Neural progenitor cell (in vitro differentiated cells): ENCODE results near the gene EPHA4.

Experiments
- CTCF ChIP-seq: fragments of 200-600 bp; sonication (generic); IDR thresholded peaks from 2 replicates; pipeline ENCODE4 v1.5.1; 2017; ENCODE audit warnings: antibody characterized with exemption, mild to moderate bottlenecking
- EZH2phosphoT487 ChIP-seq: fragments of 200-600 bp; sonication (generic); IDR thresholded peaks from 2 replicates; pipeline ENCODE4 v1.6.1; 2017; ENCODE audit warnings: antibody characterized with exemption

DNA sequence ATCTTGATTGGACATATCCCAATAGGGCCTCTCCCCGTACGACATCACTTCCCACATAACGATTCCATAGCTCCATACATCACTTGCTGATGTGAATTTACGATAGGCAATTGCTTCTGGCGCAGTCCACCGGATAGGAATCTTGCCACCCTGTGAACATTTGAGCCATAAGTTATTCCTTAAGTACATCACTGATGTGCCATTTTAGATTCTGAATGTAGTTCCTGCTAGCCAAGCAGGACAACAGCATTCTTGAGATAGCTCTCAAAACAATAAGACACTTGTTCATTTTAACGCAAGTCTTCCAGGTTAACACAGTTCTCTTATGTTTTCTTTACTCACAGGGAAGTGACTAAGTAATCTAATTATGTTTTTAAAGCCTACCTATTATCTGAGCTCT, 138.0 kb downstream of the EPHA4 start:
- TF ChIP-seq CTCF (no peak), EZH2phosphoT487 (no peak)
